ENCODE results near the gene FAM107B. TPM values are rescaled to one million over a fixed set of nuclear protein-coding genes. Genes with fewer than 3 reads are reported as not detected.
"Not testable (repeated sequence)": the region's sequence is repeated elsewhere in the genome, so short reads cannot be mapped to it uniquely, and the experiment has no call there.

Gene FAM107B
- total RNA-seq, 3 donors from 2014 or later = 104 to 131 (median 114) TPM

GRCh38 chr10:14648005-14648765 lies 126.5 kb downstream of the FAM107B start:
- Mint-ChIP-seq H3K9me3 (no peaks in the 10 kb centered on the region), H3K36me3 (ENCODE audit: insufficient read depth) (no peaks in the 10 kb centered on the region), H3K4me3 (peak overlapping the region; percentile 76), H3K4me1 (ENCODE audit: low read depth) (peaks cover 79% of the 10 kb centered on the region), H3K27me3 (ENCODE audit: low read depth) (no peaks in the 10 kb centered on the region)
- DNase-seq (peak; percentile 55), ATAC-seq (peak; percentile 75 to 79)

GRCh38 chr10:14645239-14645960 lies 129.3 kb downstream of the FAM107B start:
- H3K4me1 Mint-ChIP-seq (ENCODE audit: low read depth) = peaks cover 57% of the 10 kb centered on the region
- H3K4me3 Mint-ChIP-seq = peak overlapping the region; percentile 14
- DNase-seq = no peak
- peaks cover 5% of the 10 kb centered on the region for H3K9me3 Mint-ChIP-seq
- ATAC-seq = peak; percentile 57 to 59
- no peaks in the 10 kb centered on the region for H3K36me3 Mint-ChIP-seq (ENCODE audit: insufficient read depth)
- no peaks in the 10 kb centered on the region for H3K27me3 Mint-ChIP-seq (ENCODE audit: low read depth)

- ATAC-seq (no peak), DNase-seq (no peak)
- Mint-ChIP-seq H3K27me3 (ENCODE audit: low read depth) (no peaks in the 10 kb centered on the region), H3K4me1 (ENCODE audit: low read depth) (peaks cover 11% of the 10 kb centered on the region), H3K4me3 (no peak overlapping the region), H3K9me3 (peaks cover 5% of the 10 kb centered on the region), H3K36me3 (ENCODE audit: insufficient read depth) (no peaks in the 10 kb centered on the region)
Measured at GRCh38 chr10:14639637-14640036, 135.1 kb downstream of the FAM107B start.

GRCh38 chr10:14635043-14635710 lies 139.5 kb downstream of the FAM107B start:
- no peaks in the 10 kb centered on the region for H3K27me3 Mint-ChIP-seq (ENCODE audit: low read depth)
- H3K4me3 Mint-ChIP-seq = no peak overlapping the region
- H3K36me3 Mint-ChIP-seq (ENCODE audit: insufficient read depth) = no peaks in the 10 kb centered on the region
- peaks cover 5% of the 10 kb centered on the region for H3K4me1 Mint-ChIP-seq (ENCODE audit: low read depth)
- no peaks in the 10 kb centered on the region for H3K9me3 Mint-ChIP-seq
- DNase-seq (no peak), ATAC-seq (no peak)

GRCh38 chr10:14634572-14634971 lies 140.1 kb downstream of the FAM107B start:
- ATAC-seq; H3K36me3 Mint-ChIP-seq (ENCODE audit: insufficient read depth); H3K4me3 Mint-ChIP-seq; H3K4me1 Mint-ChIP-seq (ENCODE audit: low read depth); H3K9me3 Mint-ChIP-seq; H3K27me3 Mint-ChIP-seq (ENCODE audit: low read depth); DNase-seq: not testable (repeated sequence)

GRCh38 chr10:14625765-14626525 lies 148.8 kb downstream of the FAM107B start:
- Mint-ChIP-seq H3K4me1 (ENCODE audit: low read depth) (peaks cover 5% of the 10 kb centered on the region), H3K9me3 (no peaks in the 10 kb centered on the region), H3K4me3 (no peak overlapping the region), H3K27me3 (ENCODE audit: low read depth) (no peaks in the 10 kb centered on the region), H3K36me3 (ENCODE audit: insufficient read depth) (no peaks in the 10 kb centered on the region)
- DNase-seq (no peak), ATAC-seq (no peak)

- no peaks in the 10 kb centered on the region for H3K9me3 Mint-ChIP-seq
- no peaks in the 10 kb centered on the region for H3K36me3 Mint-ChIP-seq (ENCODE audit: insufficient read depth)
- peaks cover 4% of the 10 kb centered on the region for H3K4me1 Mint-ChIP-seq (ENCODE audit: low read depth)
- no peak for DNase-seq
- H3K4me3 Mint-ChIP-seq = no peak overlapping the region
- ATAC-seq = no peak
- H3K27me3 Mint-ChIP-seq (ENCODE audit: low read depth) = no peaks in the 10 kb centered on the region
Measured at GRCh38 chr10:14625192-14625631, 149.5 kb downstream of the FAM107B start.

GRCh38 chr10:14624600-14624999 lies 150.1 kb downstream of the FAM107B start:
- Mint-ChIP-seq H3K36me3 (ENCODE audit: insufficient read depth) (no peaks in the 10 kb centered on the region), H3K27me3 (ENCODE audit: low read depth) (no peaks in the 10 kb centered on the region), H3K4me1 (ENCODE audit: low read depth) (no peaks in the 10 kb centered on the region), H3K4me3 (no peak overlapping the region), H3K9me3 (no peaks in the 10 kb centered on the region)
- ATAC-seq = no peak
- DNase-seq = no peak

- H3K27me3 Mint-ChIP-seq (ENCODE audit: low read depth) = no peaks in the 10 kb centered on the region
- H3K36me3 Mint-ChIP-seq (ENCODE audit: insufficient read depth) = no peaks in the 10 kb centered on the region
- no peak overlapping the region for H3K4me3 Mint-ChIP-seq
- no peak for ATAC-seq
- no peaks in the 10 kb centered on the region for H3K4me1 Mint-ChIP-seq (ENCODE audit: low read depth)
- no peaks in the 10 kb centered on the region for H3K9me3 Mint-ChIP-seq
- DNase-seq = no peak
Measured at GRCh38 chr10:14623931-14624330, 150.8 kb downstream of the FAM107B start.

GRCh38 chr10:14621037-14621436 lies 153.7 kb downstream of the FAM107B start:
- Mint-ChIP-seq H3K36me3 (ENCODE audit: insufficient read depth) (no peaks in the 10 kb centered on the region), H3K4me3 (no peak overlapping the region), H3K4me1 (ENCODE audit: low read depth) (peaks cover 22% of the 10 kb centered on the region), H3K9me3 (no peaks in the 10 kb centered on the region), H3K27me3 (ENCODE audit: low read depth) (no peaks in the 10 kb centered on the region)
- ATAC-seq (no peak), DNase-seq (no peak)

- Mint-ChIP-seq H3K4me1 (ENCODE audit: low read depth) (peaks cover 22% of the 10 kb centered on the region), H3K9me3 (no peaks in the 10 kb centered on the region), H3K4me3 (no peak overlapping the region), H3K27me3 (ENCODE audit: low read depth) (no peaks in the 10 kb centered on the region), H3K36me3 (ENCODE audit: insufficient read depth) (no peaks in the 10 kb centered on the region)
- no peak for DNase-seq
- ATAC-seq = no peak
Measured at GRCh38 chr10:14618674-14619073, 156.0 kb downstream of the FAM107B start.

GRCh38 chr10:14617852-14618251 lies 156.8 kb downstream of the FAM107B start:
- Mint-ChIP-seq H3K4me3 (no peak overlapping the region), H3K27me3 (ENCODE audit: low read depth) (no peaks in the 10 kb centered on the region), H3K4me1 (ENCODE audit: low read depth) (peaks cover 25% of the 10 kb centered on the region), H3K36me3 (ENCODE audit: insufficient read depth) (no peaks in the 10 kb centered on the region), H3K9me3 (no peaks in the 10 kb centered on the region)
- ATAC-seq (no peak), DNase-seq (no peak)

GRCh38 chr10:14616955-14617730 lies 157.6 kb downstream of the FAM107B start:
- H3K4me1 Mint-ChIP-seq (ENCODE audit: low read depth) = peaks cover 25% of the 10 kb centered on the region

More at GRCh38 chr10:14616955-14617730, 157.6 kb downstream of the FAM107B start:
- ATAC-seq = no peak
- Mint-ChIP-seq H3K27me3 (ENCODE audit: low read depth) (no peaks in the 10 kb centered on the region), H3K4me3 (no peak overlapping the region), H3K9me3 (no peaks in the 10 kb centered on the region), H3K36me3 (ENCODE audit: insufficient read depth) (no peaks in the 10 kb centered on the region)
- DNase-seq = no peak

Measured in activated T-cell treated with anti-CD3 and anti-CD28 coated beads, Interleukin-2, amount 50 U/mL, for 4 hours (primary cell).